Measurements from ENCODE around the gene MXRA7. TPM values are rescaled to one million over a fixed set of nuclear protein-coding genes. Genes with fewer than 3 reads are reported as not detected.
A peak's percentile ranks its signal among the peaks of the same experiment; 100 is the strongest.
"Not testable (repeated sequence)": the region's sequence is repeated elsewhere in the genome, so short reads cannot be mapped to it uniquely, and the experiment has no call there.

The MXRA7 gene
- polyA plus RNA-seq, 10 donors = 124 to 181 (median 140) TPM

DNA sequence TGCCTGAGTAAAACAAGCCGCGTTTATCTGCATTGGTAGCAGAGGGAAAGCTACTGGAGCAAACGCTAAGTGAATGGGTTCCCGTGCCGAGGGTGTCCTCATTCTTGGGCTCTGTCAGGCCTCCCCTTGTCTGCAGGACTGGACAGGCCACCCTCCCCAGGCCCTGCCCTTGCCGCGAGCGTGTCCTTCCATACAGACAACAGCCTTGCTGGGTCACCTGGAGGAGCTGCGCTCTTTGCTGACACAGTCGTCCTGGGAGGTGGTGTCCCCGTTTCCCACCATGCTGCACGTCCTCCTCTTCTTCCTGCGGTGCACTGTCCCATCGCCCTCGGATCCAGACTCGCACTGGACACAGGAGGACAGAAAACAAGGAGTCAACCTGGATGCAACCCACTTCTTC lies 7.8 kb upstream of the MXRA7 start:
- DNase-seq = no peak

DNA sequence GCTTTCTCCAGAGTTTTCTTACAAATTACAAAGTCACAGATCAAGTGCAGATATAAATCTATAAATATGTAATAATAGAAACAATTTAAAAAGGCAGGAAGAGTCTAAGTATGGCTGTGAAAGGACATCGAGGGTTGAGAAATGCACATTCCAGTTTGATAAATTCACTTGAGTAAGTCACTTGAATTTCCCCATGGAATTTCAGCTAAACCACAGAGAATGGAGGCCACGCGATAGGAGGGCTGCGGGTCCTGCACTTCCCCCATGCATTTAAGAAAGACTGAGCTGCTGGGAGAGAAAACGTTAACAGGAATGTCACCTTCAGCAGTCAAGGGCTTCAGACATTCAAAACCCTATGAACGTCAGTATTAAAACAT lies 6.1 kb upstream of the MXRA7 start:
- DNase-seq = no peak

DNA sequence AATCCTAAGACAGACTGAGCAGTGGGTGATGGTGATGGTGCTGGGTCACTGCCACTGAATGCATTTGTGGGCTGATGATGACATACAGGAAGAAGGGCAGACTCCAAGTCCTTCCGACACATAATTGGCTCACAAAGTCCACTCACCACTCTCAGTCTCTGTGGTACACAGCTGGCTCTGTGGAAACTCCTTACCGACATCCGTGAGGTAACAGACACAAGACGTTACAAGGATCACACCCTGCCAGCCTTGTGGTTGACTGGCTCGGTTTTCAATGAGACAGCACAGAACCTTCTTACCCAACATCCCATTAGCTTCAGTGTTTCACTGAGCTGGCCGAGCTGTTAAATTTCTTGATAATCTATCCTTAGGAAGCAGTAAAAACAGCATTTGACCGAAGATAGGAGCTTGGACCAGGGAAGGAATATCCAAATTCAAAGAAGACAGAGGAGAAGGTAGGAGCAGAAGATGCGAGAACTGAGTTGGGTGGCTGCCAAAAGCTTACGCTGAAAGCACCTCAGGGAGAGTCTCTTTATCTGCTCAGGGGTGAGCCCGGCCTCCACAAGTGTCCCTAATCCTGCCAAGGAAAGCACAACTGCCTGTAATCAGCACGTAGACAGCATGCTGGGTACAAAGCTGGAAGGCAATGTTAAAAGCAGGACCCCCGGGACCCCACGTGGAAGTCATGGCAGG lies 5.5 kb upstream of the MXRA7 start:
- DNase-seq = peak in 1 of 3 donors; percentile 90

DNA sequence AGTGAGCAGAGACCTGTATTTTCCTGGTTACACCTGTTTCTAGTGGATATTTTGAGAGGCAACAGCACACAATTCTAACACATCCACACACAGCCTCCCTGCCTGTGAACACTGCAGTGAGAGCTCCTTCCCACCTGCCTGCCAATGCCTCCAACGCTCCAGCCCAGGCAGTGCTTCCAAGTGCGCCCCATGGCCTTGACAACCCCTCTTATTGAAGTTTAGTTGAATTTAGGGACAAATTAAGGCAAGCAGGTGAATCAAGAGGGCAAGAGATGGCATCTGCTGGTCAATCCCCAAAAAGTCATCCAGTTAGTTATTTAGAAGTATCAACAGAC lies 4.7 kb upstream of the MXRA7 start:
- no peak for DNase-seq

DNA sequence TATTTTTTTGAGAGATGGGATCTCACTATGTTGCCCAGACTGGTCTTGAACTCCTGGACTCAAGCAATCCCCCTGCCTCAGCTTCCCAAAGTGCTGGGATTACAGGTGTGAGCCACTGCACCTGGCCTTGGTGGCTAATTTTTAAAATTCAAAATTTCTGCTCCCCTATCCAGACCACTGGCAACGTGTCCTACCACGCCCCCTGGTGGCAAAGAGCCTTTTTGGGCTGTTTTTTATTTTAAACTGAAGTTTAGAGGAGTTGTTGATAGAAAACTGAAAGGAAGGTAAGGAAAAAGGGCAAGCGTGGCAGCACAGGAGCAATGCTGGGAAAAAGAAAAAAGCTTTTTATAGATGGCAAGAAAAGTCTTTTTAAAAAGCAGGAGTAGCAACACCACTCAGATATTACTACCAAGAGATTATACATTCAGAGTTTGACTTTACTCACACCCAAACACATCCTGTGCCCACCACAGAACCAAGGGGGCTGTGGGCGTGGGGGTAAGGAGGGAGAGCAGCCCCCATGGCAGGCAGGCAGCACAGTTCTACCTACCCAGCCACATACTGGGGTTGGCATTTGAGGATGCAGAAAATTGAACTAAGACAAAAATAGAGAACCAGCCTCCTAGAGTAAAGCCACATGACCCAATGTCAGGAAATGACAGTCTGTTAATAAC lies 4.2 kb upstream of the MXRA7 start:
- DNase-seq = peak in 2 of 3 donors; percentile 74 to 75

DNA sequence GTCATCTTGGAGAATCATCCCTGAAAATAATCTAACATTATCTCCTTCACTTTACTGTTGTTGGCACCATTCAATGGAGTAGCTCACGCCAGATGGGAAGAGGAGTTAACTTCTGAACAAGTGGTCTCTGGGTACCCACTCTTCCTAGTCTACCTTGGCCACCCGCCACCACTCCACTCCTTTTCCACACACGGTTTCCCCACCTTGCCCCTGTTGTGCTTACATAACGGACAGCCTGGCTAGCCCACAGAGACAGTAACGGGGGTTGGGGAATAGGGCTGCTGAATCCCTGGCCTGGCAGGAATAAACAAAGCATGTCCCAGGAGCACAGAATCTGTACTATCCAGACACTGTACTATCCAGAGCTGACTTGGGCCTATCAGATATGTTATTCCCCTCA lies 3.6 kb upstream of the MXRA7 start:
- DNase-seq = no peak

DNA sequence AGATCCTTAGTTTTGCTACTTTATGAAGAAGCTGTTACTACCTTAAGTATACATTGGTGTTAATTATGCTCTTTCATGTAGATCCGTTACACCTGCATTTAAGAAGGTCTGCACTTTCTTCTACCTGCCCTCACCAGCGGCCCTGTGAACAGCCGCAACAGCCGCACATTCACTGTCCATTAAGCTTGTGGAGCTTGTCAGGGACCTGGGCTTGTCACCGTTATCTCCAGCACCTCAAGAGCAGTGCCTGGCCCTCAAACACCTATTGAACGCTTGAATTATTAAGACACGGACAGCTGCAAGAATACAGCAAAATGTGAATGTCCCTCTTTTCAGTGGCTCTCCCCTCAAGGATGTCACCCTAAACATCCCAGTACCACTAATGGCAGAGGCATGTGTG lies 3.0 kb upstream of the MXRA7 start:
- DNase-seq = no peak

DNA sequence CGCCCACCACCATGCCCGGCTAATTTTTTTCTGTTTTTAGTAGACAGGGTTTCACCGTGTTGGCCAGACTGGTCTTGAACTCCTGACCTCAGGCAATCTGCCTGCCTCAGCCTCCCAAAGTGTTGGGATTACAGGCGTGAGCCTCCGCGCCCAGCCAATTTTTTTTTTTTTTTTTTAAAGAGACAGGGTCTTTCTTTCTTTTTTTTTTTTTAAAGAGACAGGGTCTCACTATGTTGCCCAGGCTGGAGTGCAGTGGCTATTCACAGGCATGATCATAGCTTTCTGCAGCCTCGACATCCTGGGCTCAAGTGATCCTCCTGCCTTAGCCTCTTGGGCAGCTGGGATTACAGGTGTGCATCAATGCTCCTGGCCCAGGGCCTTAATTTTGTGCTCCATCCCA lies 1.6 kb upstream of the MXRA7 start:
- DNase-seq = not testable (repeated sequence)

DNA sequence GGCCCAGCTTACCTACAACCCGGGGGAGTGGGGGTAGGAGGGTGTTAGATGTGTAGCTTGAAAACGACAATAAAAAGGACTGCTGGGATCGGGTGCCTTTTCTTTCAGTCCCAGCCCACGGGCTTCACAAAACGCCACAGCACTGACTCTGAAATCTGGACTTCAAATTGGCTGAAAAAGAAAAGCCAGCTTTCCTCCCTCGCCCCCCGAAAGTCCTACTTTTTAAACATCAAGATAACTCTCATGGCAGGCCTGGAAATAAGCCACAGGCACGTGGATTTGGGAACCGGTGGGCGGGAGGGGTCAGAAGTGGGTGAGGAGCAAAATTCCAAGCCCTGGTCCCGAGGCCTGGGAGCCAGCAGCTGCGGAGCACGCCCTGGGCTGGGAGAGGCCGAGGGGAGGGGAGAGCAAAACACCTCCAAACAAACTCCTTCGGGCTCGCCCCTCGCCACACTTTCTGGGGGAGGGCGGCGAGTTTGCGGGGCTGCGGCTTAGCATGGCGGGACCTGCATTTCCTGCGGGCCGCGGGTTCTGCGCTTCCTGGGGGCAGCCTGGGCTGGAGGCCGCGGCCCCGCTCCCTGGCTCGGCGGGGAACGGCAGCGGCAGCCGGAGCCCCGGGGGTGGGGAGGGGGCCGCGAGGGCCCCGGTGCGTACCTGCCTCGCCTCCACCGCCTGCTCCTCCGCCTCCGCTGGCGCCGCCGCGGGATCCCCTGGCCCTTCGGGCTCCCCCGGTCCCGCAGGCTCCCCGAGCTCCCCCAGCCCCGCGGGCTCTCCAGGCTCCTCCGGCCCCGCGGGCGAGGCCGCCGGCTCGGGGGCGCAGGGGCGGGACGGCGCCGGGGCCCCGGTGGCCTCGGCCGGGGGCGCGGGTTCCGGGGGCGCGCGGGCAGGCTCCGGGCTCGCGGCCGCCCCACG lies 558 bp downstream of the MXRA7 start:
- DNase-seq = peak in 1 of 3 donors; percentile 76

DNA sequence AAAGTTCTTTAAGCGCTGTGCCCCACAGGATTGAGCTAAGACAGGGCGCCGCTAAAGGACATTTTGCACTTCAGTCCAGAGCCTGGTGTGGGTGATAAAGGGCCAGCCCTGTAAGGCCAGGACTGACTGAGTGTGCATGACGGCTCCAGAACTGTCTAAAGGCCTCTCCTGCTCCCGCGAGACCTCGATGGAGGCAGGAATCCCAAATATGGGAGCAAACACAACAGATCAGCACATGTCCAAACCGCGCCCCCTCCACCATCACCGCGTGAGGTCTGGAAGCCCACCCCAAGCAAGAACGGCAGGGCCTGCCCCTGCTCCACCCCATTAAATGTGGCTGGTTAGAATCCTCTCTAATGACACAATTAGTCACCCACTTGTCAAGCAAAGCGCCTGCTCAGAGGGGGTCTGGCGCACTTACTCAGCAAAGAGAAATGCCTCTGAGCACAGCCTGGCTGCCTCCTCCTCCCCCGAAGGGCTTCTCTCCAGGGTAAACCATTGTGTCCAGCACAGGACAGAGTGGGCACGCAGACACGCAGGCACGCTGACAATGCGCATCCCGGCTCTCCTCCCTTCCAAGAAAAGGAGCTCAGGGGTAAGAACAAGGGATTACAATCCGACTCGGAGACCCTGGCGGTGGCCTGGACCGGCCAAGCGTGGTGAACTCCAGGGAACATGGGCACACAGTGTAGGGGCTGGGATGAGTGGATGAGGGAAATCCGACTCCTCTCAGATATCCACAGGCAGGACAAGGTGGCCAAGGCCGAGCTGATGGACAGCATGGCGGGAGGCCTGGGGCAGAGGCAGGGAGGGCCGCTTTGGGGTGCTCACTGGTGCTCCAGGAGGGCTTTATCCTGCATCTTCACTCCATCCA lies 1.5 kb downstream of the MXRA7 start:
- peak; percentile 79 to 97 (median 89) for DNase-seq

DNA sequence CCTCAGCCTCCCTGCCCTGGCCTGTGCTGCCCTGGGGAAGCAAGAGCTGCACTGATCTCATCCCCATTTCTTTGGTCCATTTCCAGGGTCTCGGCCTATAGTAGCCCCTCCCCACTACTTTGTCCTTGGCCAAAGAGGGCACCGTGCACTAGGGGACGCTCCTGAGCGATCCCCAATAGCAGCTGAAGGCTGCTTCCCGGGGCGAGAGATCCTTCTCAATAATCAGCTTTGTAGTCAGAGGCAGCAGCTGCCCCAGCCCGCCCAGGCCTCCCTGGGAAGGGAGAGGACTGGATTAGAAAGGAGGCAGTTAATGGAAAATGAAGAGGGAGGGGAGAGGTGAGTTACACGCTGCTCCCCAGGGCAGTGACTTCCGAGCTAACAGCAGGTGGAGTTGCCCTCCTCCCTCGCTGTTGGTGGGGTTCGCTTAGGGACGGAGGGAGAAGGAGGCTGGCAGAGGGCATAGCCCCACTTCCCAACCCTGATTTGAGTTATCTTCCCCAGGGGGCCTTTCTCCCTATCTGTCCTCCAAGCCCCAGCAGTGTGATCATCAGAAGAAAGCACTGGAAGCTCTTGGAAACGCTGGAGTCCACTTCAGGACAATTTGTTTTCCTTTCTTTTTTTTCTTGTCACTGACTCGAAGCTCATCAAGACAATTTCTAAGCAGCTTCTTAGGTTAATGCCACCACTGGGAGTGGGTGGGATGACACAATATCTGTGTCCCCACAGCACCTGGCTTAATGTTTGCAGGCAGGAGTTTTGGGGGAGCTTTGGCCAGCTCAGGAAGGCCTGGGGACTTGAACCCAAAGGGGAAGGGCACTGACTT lies 2.6 kb downstream of the MXRA7 start:
- DNase-seq = peak in 2 of 3 donors; percentile 63 to 81

DNA sequence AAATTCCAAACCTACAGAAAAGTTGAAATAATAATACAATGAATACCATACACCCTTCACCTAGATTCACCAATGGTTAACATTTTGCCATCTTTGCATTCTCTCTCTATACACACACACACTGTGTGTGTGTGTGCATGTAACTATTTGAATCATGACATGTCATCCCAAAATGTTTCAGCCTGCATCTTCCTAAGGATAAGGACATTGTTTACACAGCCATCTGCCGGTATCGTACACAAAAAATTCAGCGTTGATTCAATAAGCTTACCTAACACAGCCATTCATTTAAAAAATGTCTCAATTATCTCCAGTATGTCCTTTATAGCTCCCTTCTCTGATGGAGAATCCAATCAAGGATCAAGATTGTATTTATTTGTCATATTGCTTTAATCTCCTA lies 3.9 kb downstream of the MXRA7 start:
- no peak for DNase-seq

DNA sequence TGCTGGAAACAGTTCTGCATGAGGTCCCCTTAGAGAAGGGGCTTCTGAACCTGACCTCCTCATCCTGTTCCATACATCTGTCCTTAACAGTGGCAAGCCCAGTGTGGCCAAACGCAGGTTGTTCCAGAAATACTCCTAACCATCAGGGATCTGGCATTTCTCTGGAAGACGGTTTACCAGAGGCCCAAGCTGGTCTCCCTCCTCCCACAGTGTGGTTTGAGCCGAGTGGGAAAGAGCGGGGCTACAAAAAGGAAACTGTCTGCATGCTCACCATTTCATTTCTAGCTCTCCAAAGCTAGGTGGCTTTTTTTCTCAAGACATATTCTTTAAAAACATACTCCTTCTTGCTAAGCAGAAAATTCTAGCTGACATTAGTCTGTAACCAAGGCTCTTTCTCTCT lies 6.0 kb downstream of the MXRA7 start:
- DNase-seq = no peak

DNA sequence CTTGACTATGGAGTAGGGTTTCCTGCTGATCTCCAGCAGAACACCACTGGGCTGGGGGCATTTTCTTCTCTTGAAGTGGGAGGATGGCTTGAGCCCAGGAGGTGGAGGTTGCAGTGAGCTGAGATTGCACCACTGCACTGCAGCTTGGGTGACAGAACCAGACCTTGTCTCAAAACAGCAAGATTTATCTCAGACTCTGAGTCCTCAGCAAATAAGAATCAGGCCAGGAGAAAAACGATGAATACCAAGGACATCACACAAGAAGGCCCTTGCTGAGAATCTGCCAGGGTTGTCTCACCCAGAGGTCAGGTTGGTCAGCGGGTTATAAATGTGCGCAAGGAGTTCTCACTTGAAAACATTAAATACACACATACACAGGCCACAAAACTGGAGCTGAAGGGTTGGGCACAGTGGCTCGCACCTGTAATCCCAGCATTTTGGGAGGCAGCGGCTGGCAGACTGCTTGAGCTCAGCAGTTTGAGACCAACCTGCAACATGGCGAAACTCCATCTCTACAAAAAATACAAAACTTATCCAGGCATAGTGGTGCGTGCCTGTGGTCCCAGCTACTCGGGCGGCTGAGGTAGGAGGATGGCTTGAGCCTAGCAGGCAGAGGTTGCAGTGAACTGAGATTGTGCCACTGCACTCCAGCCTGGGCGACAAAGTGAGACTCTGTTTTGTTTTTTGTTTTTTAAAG lies 7.7 kb downstream of the MXRA7 start:
- no peak for DNase-seq

DNA sequence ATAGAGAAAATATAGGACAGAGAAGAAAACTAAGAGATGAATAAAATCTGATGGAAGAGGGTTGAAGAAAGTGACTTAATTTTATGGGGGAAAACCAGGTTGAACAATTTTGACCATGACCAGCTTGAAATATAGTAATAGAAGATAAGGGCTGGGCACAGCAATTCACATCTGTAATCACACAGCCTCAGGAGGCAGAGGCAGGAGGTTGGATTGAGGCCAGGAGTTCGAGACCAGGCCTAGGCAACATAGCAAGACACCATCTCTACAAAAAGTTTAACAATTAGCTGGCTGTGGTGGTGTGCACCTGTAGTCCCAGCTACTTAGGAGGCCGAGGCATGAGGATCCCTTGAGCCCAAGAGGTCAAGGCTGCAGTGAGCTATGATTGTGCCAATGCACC lies 8.7 kb downstream of the MXRA7 start:
- no peak for DNase-seq

DNA sequence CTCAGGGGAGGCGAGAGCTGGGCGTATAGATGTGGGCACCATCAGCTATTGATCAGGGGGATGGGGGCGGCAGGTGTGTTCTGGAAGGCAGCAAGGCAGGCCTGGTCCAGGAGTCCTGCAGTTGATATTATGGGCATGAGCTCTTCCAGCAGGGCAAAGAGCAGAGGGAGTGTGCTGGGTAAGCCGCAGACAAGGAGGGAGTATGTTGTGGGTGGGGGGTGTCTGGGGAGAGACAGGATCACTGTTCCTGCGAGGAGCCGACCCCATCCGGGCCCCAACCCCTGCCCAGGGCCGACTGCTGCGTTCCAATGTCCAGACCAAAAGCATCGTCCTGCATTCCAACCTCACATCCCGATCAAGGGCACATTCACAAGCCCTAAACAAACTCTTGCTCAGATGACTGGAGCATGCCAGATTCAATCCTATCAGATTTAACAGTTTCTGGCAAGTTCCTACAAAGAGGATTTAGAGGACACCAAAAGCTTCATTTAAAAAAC lies 9.2 kb downstream of the MXRA7 start:
- no peak for DNase-seq

DNA sequence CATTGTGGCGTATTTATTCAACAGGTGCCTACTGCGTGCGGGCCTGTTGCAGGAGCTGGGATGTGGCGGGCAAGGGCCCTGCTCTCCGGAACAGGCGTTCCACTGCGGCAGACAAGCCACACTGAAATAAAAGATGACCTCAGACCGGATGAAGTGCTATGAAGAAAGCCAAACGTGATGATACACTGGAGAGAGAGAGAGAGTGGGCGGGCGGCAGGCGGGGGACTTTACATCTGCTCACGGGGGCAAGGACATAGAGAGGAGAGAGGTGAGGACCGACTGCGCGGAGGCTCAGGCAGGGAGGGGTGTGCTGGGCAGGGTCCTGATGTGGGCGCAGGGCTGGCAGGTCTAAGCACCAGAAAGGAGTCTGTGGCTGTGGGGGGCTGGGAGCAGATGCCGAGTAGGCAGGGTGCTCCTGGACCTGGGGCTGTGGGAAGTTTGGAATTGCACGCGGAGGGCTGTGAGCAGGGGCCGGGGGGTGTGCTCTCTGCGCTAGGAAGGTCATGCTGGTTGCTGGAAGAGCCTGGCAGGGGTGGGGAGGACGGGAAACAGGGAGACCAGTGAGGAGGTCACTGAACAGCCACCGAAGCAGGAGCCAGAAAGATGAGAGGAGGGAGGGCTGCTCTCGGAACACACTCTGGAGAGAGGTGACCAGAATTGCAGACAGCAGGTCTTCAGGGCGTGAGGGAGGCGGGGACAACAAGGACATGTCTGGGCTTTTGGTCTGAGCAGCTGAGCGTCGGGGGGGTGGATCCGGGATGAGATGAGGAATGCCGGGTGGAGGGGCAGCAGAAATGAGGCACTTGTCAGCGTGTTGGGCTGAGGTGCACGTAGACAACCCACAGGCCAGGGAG lies 9.9 kb downstream of the MXRA7 start:
- DNase-seq = peak; percentile 77 to 94 (median 87)

DNA sequence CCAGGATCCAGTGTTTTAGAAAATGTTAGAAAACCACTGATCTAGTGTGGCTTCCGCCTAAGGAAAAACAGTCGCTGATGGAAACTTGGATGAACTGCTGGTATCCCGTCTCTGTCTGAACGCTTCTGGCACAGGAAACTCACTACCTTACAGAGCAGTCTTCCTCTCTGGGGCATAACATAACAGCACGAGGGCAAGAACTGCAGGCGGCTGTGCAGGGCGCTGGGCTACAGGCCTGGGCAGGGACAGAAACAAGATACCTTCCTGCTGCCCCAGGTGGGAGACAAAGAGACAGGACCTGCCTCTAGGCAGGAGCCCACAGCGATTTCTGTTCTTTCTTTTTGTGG lies 10.5 kb downstream of the MXRA7 start:
- DNase-seq = peak in 1 of 3 donors; percentile 85

DNA sequence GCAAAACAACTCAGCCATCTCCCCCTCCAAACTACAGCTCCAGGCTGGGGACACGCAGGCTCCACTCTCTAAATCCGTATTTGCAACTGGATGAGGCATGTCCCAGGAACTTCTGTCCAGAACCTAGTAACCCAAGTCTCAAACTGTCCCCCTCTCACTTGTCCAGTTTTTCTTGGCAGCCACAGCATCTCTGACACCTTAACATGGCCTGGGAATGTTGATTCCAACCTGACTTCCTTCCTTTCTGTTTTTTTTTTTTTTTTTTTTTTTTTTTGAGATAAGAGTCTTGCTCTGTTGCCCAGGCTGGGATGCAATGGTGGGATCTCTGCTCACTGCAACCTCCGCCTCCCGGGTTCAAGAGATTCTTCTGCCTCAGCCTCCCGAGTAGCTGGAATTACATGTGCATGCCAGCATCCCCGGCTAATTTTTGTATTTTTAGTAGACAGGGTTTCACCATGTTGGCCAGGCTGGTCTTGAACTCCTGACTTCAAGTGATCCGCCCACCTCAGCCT lies 12.2 kb downstream of the MXRA7 start:
- DNase-seq = not testable (repeated sequence)

Measured in muscle of back (tissue), 11 donors.